ENCODE measurements around the gene CDC42EP1. TPM values are rescaled to one million over a fixed set of nuclear protein-coding genes. Genes with fewer than 3 reads are reported as not detected.
A peak's percentile ranks its signal among the peaks of the same experiment; 100 is the strongest.

Gene CDC42EP1
- total RNA-seq, 1 experiment from 2014 or later, result 12.7 TPM

DNA sequence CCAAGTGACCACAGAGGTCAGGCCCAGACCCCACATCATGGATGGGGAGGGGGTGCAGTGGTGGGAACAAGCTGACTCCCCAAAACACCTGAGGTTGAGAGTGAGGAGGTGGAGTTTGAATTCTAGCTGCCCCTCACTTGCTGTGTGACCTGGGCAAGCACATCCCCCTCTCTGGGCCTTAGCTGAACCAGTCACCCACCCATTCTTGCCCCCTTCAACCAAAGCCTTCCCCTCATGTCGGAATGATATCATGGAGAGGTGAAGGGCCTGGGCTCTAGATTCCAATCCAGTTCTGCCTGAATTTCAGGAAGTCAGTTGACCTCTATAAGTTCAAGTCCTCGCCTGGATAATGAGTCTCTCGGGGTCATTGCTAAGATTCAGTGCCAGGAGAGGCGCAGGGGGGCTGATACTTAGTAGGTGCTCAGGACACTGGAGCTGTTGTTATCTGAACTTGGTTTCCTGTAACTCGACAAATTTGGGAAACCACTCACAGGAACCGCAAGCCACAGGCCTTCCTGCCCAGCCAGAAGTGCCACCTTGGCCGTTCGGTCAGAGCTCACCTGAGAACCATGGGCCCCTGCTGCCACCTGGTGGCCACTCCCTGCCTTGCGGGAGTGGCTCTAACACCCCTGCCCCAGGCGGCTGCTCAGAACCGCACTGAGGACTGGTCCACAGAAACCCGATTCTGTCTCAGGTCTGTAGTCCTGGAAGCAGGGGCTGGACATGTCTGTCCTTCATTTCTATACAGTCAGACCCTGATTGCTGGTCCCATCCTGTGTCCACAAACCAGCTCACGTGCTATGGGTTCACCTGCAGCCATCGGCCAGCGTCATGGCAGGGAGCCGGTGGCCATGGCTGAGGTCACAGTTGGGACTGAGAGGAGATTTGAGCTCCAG lies 6.9 kb downstream of the CDC42EP1 start:
- Mint-ChIP-seq H3K4me1 (peaks cover 46% of the 10 kb centered on the region), H3K36me3 (no peaks in the 10 kb centered on the region), H3K9me3 (no peaks in the 10 kb centered on the region), H3K4me3 (no peak overlapping the region), H3K27me3 (ENCODE audit: low read depth) (peaks cover 10% of the 10 kb centered on the region), H3K27ac (no peak overlapping the region)
- POLR2A ChIA-PET, result interaction anchor here (5.7 kb wide), 1 partner anchor 21 kb away, joined by 24 read pairs; no protein-coding TSS in a partner anchor
- TF ChIP-seq, protein P1, sequence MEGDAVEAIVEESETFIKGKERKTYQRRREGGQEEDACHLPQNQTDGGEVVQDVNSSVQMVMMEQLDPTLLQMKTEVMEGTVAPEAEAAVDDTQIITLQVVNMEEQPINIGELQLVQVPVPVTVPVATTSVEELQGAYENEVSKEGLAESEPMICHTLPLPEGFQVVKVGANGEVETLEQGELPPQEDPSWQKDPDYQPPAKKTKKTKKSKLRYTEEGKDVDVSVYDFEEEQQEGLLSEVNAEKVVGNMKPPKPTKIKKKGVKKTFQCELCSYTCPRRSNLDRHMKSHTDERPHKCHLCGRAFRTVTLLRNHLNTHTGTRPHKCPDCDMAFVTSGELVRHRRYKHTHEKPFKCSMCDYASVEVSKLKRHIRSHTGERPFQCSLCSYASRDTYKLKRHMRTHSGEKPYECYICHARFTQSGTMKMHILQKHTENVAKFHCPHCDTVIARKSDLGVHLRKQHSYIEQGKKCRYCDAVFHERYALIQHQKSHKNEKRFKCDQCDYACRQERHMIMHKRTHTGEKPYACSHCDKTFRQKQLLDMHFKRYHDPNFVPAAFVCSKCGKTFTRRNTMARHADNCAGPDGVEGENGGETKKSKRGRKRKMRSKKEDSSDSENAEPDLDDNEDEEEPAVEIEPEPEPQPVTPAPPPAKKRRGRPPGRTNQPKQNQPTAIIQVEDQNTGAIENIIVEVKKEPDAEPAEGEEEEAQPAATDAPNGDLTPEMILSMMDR (IDR thresholded peaks at IDR 0.05), result peak; percentile 90
- TF ChIP-seq ZBTB21 (CRISPR knock-in tag; IDR thresholded peaks at IDR 0.05; ENCODE audit: borderline replicate concordance) (0 out of 2 replicates have a peak, but pooled peaks have one; percentile 27), KAT7 (CRISPR knock-in tag; IDR thresholded peaks at IDR 0.05; ENCODE audit: borderline replicate concordance) (no peak), FOXK1 (CRISPR knock-in tag; IDR thresholded peaks at IDR 0.05) (0 out of 2 replicates have a peak, but pooled peaks have one; percentile 18), SP1 (CRISPR knock-in tag; conservative IDR thresholded peaks at IDR 0.05) (peak; percentile 44; the same call in 1 of the 2 replicates), ETV6 (CRISPR knock-in tag; IDR thresholded peaks at IDR 0.05) (0 out of 2 replicates have a peak, but pooled peaks have one; percentile 19), ATF2 (CRISPR knock-in tag; IDR thresholded peaks at IDR 0.05; ENCODE audit: borderline replicate concordance, low read depth) (no peak)
- peak; percentile 92 for DNase-seq (ENCODE audit: low spot score)
- CTCF ChIA-PET, result interaction anchor here (0.6 to 20.7 kb wide), 34 partner anchors 10 to 308 kb away, joined by 3 to 728 read pairs (median 6); partner anchors contain the start of genes GGA1, LGALS2, MFNG and TRIOBP
- peak; percentile 81 for ATAC-seq

DNA sequence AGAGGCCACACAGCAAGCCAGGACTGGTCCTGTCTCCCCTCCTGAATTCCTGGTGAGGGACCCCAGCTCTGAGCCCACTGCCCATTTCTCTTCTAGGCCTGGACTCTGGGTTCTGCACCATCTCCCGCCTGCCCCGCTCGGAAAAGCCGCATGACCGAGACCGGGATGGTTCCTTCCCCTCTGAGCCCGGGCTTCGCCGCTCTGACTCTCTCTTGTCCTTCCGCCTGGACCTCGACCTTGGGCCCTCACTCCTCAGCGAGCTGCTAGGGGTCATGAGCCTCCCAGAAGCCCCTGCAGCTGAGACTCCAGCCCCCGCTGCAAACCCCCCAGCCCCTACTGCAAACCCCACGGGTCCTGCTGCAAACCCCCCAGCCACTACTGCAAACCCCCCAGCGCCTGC lies 7.7 kb downstream of the CDC42EP1 start:
- DNase-seq (ENCODE audit: low spot score) (no peak), ATAC-seq (no peak)
- Mint-ChIP-seq H3K9me3 (no peaks in the 10 kb centered on the region), H3K4me1 (peaks cover 44% of the 10 kb centered on the region), H3K4me3 (no peak overlapping the region), H3K36me3 (no peaks in the 10 kb centered on the region), H3K27me3 (ENCODE audit: low read depth) (peaks cover 5% of the 10 kb centered on the region), H3K27ac (no peak overlapping the region)
- ChIA-PET CTCF (interaction anchor here (0.9 to 20.7 kb wide), 26 partner anchors 9 to 252 kb away, joined by 3 to 728 read pairs (median 8); partner anchors contain the start of genes LGALS2, MFNG and TRIOBP), POLR2A (interaction anchor here (5.7 kb wide), 1 partner anchor 21 kb away, joined by 24 read pairs; no protein-coding TSS in a partner anchor)
- TF ChIP-seq HMGXB4 (CRISPR knock-in tag; IDR thresholded peaks at IDR 0.05) (no peak), FOXP4 (CRISPR knock-in tag; IDR thresholded peaks at IDR 0.05) (no peak), SP1 (CRISPR knock-in tag; conservative IDR thresholded peaks at IDR 0.05) (no peak), MYBL2 (CRISPR knock-in tag; IDR thresholded peaks at IDR 0.05) (no peak), GRHL2 (CRISPR knock-in tag; IDR thresholded peaks at IDR 0.05; ENCODE audit: insufficient replicate concordance, severe bottlenecking) (no peak)

Data from WTC11 (cell line).